ENCODE measurements around the gene GPC6.

- TF ChIP-seq, protein P1, sequence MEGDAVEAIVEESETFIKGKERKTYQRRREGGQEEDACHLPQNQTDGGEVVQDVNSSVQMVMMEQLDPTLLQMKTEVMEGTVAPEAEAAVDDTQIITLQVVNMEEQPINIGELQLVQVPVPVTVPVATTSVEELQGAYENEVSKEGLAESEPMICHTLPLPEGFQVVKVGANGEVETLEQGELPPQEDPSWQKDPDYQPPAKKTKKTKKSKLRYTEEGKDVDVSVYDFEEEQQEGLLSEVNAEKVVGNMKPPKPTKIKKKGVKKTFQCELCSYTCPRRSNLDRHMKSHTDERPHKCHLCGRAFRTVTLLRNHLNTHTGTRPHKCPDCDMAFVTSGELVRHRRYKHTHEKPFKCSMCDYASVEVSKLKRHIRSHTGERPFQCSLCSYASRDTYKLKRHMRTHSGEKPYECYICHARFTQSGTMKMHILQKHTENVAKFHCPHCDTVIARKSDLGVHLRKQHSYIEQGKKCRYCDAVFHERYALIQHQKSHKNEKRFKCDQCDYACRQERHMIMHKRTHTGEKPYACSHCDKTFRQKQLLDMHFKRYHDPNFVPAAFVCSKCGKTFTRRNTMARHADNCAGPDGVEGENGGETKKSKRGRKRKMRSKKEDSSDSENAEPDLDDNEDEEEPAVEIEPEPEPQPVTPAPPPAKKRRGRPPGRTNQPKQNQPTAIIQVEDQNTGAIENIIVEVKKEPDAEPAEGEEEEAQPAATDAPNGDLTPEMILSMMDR (conservative IDR thresholded peaks at IDR 0.05; ENCODE audit: low read length): no peak
- no peak for TF ChIP-seq EZH2phosphoT487 (IDR thresholded peaks at IDR 0.05; ENCODE audit: borderline replicate concordance)
Observed at GRCh38 chr13:94114166-94114565, 887.6 kb downstream of the GPC6 start.
